Brain microvascular endothelial cell (primary cell): ENCODE data around the gene VIPR2.

Experiments used
- DNase-seq: peaks from one replicate; pipeline ENCODE4 v3.0.0-alpha.2; 2020
- H3K27ac ChIP-seq: fragments of 250-450 bp; sonication (Bioruptor Pico); 2 replicates; pipeline ENCODE4 v1.5.1; 2020; ENCODE audit warnings: mild to moderate bottlenecking, moderate library complexity
- H3K27me3 ChIP-seq: fragments of 250-450 bp; sonication (Bioruptor Pico); replicated peaks from 2 replicates; pipeline ENCODE4 v1.5.1; 2020; ENCODE audit warnings: mild to moderate bottlenecking
- H3K36me3 ChIP-seq: fragments of 250-450 bp; sonication (Bioruptor Pico); replicated peaks from 2 replicates; pipeline ENCODE4 v1.5.1; 2020; ENCODE audit warnings: mild to moderate bottlenecking
- H3K4me3 ChIP-seq: 2 replicates; pipeline ENCODE4 v1.5.1; 2011; ENCODE audit warnings: low read depth, mild to moderate bottlenecking, control low read depth, low read length, moderate library complexity
- in situ Hi-C: cut with HindIII; loops from 2 replicates; pipeline ENCODE4 v1.10.0; 2017; ENCODE audit warnings: low sequenced_read_pairs, low pct_ligation_motif_present
- TF ChIP-seq, protein P1 (sequence below): IDR thresholded peaks from 2 replicates; pipeline ENCODE4 v1.5.1; 2011; ENCODE audit warnings: low read depth, mild to moderate bottlenecking, moderate library complexity, low read length, control low read depth, inconsistent platforms; ENCODE audit errors: missing control alignments

VIPR2 gene

DNA sequence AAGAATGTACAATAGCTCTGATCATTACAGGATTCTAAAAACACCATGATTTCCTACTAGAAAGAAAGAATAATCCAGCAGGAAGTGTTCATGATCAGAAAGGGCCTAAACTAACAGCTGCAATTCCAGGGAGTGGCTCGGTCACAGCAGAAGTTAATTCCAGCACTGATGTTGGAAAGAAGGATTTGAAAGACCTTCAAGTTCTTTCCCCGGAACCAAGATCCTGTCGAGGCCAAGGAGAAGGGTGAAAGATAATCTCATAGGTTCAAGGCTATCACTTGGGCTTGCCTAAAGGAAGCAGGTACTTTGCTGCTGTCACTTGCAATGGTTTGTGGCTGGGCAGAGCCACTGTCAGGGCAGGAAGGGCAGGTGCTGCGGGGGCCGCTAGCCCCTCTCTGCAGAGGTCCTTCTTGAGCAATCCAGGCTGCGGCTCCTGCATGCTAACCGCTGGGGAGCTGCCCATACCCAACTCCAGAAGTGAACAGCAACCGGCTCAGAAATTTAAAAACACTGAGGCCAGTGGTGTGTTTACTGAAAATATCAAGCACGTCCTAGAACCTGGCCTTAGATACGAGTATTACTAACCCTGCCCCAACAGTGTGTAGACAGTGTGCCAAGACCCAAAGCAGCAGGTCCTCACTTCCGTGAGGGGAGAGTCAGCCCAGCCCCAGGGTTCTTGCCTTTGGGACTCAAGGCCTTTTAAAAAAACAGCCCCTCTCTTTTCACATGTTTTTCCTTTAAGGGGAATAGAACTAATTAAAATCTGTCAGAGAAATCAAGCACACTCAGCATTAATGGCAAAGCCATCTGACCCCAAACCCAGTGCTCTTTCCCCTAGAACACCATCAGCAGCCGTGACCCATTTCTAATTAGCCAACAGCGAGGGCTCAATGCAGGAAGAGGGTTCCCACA lies 76.8 kb downstream of the VIPR2 start:
- no peaks in the 10 kb centered on the region for H3K27me3 ChIP-seq
- in situ Hi-C loops: no loop called here
- no peak for DNase-seq
- no peaks in the 10 kb centered on the region for H3K36me3 ChIP-seq
- TF ChIP-seq, protein P1, sequence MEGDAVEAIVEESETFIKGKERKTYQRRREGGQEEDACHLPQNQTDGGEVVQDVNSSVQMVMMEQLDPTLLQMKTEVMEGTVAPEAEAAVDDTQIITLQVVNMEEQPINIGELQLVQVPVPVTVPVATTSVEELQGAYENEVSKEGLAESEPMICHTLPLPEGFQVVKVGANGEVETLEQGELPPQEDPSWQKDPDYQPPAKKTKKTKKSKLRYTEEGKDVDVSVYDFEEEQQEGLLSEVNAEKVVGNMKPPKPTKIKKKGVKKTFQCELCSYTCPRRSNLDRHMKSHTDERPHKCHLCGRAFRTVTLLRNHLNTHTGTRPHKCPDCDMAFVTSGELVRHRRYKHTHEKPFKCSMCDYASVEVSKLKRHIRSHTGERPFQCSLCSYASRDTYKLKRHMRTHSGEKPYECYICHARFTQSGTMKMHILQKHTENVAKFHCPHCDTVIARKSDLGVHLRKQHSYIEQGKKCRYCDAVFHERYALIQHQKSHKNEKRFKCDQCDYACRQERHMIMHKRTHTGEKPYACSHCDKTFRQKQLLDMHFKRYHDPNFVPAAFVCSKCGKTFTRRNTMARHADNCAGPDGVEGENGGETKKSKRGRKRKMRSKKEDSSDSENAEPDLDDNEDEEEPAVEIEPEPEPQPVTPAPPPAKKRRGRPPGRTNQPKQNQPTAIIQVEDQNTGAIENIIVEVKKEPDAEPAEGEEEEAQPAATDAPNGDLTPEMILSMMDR: no peak
- H3K4me3 ChIP-seq: no peak overlapping the region
- H3K27ac ChIP-seq: no peak overlapping the region

DNA sequence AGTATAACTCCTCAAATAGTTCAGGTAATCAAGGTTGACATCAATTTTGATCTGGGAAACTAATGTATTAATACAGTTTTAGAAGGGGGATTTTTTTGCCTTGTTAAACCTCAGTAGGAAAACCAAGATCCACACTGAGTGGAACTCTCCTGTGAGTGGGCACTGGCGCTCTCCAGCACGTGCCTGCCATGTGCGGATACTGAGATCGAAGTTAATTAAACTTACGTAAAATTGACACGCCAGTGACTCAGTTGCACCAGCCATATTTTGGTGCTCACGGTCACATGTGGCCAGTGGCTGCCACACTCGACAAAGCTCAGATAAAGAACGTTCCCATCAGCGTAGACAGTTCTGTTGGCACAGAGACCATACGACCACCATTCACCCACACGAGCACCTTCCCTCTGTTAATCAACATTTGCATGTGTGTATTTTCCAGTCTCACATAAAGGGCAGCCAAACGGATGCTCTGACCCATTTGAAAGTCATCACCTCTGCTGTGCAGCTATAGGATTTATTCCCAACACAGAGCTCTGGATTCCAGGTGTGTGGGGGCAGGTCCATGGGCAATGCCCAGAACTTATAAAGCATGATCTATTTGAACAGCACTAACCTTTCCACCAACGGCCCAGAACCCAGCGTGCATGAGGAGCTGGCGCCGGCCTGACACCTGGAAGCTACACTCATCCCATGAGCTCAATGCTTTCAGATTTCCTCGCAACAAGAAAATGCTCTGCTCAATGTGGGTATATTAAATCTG lies 77.7 kb downstream of the VIPR2 start:
- Histone ChIP-seq H3K27ac (no peak overlapping the region), H3K36me3 (no peaks in the 10 kb centered on the region), H3K4me3 (no peak overlapping the region), H3K27me3 (no peaks in the 10 kb centered on the region)
- TF ChIP-seq, protein P1: no peak
- in situ Hi-C loops: no loop called here
- no peak for DNase-seq

DNA sequence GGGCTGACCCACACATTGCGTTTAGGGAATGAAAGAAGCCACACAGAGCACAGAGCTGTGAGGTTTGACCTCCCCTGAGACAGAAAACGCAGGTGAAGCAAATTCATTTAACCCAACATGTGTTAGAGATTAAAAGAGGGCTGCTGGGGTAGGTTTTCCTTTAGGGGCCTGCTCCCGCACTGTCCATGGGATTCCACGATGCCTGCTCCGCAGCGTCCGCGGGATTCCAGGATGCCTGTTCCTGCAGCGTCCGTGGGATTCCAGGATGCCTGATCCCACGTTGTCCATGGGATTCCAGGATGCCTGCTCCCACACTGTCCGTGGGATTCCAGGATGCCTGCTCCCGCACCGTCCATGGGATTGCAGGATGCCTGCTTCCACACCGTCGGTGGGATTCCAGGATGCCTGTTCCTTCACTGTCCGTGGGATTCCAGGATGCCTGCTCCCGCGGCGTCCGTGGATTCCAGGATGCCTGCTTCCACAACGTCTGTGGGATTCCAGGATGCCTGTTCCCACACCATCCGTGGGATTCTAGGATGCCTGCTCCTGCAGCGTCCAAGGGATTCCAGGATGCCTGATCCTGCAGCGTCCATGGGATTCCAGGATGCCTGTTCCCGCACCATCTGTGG lies 78.7 kb downstream of the VIPR2 start:
- DNase-seq: no peak
- TF ChIP-seq, protein P1: no peak
- Histone ChIP-seq H3K4me3 (no peak overlapping the region), H3K27me3 (no peaks in the 10 kb centered on the region), H3K36me3 (no peaks in the 10 kb centered on the region), H3K27ac (no peak overlapping the region)
- in situ Hi-C loops: no loop called here

DNA sequence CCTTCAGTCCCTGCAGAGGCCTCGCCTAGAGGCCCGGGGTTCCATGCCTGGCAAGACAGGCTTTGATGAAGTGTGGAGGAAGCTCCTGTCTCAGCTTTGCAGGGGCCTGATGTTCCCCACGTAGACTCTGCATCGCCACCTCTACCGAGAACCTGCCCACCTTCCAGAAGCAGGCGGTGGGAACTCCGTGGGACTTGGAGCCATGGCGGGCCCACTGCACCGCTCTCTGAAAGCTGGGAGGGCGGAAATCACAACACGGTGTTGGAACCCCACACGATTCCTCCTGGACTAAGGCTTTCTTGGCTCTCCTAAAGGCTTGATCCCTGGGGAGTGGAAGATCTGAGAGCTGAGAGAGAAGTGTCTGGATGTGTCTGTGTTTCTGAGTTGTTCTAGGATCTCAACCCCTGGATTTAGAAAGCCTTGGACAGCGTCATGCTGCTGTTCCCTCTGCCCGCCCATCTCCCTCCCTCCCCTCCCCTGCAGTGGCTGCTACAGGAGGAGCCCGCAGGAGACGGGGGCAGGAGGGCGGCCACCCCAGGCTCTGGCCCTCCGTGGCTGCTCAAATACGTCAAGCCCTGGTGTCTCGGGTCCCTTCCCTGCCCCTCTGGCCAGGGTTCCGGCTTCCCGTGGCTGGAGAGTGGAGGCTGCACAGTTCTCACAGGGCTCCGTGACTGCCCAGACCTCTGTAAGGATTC lies 79.7 kb downstream of the VIPR2 start:
- Histone ChIP-seq H3K4me3 (no peak overlapping the region), H3K27ac (no peak overlapping the region), H3K36me3 (no peaks in the 10 kb centered on the region), H3K27me3 (no peaks in the 10 kb centered on the region)
- TF ChIP-seq, protein P1: no peak
- in situ Hi-C loops: no loop called here
- DNase-seq: no peak

DNA sequence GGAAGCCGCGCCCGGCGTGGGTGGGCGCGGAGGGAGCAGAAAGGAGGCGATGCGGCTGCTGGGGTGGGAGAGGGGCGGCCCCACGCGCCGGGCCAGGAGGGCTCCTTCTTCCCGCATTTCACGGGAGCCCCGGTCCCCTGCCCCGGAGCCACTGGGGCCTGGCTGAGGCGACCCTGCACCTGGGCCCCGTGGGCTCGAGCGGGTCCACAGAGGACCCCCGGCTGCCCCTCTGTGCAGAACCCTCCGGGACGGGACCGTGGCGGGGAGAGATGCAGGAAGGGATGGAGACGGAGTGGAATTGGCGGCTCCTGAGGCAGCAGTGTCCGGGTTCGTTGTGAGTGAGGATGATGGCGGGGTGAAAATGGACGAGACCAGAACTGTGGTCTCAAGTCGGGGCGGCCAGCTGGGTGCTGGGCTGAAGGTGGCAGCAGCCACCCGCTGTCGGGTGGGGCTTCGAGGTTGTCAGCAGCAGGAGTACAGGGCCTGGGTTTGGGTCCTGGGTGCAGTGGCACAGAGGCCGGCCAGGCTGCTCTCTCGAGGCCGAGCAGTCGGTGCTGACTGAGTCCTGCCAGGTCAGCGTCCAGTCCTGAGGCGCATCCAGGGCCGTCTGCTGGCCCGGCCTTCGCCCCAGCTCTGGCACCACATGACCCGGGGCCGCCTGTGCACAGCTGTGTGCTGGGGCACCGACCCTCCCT lies 80.4 kb downstream of the VIPR2 start:
- DNase-seq: no peak
- in situ Hi-C loops: no loop called here
- no peak overlapping the region for H3K27ac ChIP-seq
- no peaks in the 10 kb centered on the region for H3K27me3 ChIP-seq
- H3K4me3 ChIP-seq: no peak overlapping the region
- TF ChIP-seq, protein P1: no peak
- H3K36me3 ChIP-seq: no peaks in the 10 kb centered on the region
